ENCODE data around the gene ATP8B2.

The ATP8B2 gene

DNA sequence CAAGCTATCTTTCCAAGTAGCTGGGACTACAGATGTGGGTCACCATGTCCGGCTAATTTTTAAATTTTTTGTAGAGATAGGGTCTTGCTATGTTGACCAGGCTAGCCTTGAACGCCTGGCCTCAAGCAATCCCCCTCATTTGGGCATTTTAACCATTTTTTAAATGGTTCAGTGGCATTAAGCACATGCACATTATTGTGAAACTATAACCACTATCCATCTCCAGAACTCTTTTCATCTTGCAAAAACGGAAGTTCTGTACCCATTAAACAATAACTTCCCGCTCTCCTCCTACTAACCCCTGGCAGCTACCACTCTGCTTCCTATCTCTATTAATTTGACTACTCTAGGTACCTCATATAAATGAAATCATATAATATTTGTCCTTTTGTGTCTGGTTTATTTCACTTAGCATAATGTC is 75.1 kb downstream of the ATP8B2 start:
- no peak for DNase-seq

Data from CD4-positive, alpha-beta T cell treated with Interferon gamma for 1 hour (primary cell).